ENCODE data around the gene CEACAM3.

Gene CEACAM3

GRCh38 chr19:41847351-41848105 is 51.1 kb downstream of the CEACAM3 start:
- DNase-seq, result no peak

DNA sequence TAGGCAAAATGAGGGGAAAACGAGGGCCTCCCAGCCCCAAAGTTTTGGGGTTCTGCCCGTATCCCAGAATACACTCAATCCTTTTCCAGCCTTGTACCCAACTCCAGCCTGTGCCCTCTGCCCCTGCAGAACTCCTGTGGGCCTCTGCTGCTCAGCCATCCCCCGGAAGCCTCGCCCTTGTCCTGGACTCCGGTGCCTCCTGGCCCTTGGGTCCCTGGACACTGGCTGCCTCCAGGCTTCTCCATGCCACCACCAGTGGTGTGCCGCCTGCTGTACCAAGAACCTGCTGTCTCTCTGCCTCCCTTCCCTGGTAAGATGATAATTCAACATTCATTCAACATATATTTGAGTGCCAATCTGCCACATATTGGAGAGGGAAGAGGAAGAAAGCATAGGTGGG is 52.3 kb downstream of the CEACAM3 start:
- DNase-seq, result no peak

- no peak for DNase-seq
Measured at GRCh38 chr19:41849067-41849466, 52.7 kb downstream of the CEACAM3 start.

DNA sequence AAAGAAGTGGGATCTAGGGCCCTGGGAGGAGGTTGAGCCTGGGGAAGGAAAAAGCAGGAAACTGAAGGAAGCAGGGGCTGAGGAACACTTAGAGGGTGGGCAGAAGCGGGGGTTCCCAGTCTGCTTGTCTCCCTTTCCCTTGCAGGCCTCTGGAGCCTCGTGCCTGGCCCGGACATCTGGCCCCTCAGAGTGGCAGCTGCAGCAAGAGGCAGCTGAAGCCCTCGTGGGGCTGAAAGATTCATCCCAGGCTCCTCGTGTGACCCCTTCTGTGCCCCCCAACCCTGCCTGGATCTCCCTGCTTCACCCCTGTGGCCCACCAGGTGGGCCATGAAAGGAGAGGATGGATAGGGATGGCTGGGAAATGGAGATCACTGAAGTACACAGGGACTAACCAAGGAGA is 54.0 kb downstream of the CEACAM3 start:
- no peak for DNase-seq

- no peak for DNase-seq
Measured at GRCh38 chr19:41851456-41851855, 55.1 kb downstream of the CEACAM3 start.

GRCh38 chr19:41853344-41853743 is 57.0 kb downstream of the CEACAM3 start:
- DNase-seq, result no peak

DNA sequence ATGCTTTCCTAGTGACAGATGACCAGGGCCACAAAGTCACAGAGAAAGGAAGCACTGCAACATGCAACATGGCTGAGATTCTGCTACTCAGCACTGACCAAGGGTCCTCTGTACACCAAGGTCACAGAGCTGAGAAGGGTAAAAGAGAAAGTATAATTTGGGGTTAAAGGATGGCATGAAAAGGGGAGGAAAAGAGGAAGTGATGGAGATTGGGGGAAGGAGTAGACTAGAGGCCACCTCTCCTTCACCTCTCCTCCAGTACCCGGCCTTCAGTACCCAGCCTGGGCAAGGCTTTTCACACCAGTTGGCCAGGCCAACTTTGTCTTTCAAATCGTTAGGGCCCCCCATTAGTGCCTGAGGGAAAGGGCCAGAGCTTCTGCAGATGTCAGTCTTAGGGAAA is 57.4 kb downstream of the CEACAM3 start:
- DNase-seq, result no peak

GRCh38 chr19:41859213-41859617 is 62.8 kb downstream of the CEACAM3 start:
- no peak for DNase-seq

DNA sequence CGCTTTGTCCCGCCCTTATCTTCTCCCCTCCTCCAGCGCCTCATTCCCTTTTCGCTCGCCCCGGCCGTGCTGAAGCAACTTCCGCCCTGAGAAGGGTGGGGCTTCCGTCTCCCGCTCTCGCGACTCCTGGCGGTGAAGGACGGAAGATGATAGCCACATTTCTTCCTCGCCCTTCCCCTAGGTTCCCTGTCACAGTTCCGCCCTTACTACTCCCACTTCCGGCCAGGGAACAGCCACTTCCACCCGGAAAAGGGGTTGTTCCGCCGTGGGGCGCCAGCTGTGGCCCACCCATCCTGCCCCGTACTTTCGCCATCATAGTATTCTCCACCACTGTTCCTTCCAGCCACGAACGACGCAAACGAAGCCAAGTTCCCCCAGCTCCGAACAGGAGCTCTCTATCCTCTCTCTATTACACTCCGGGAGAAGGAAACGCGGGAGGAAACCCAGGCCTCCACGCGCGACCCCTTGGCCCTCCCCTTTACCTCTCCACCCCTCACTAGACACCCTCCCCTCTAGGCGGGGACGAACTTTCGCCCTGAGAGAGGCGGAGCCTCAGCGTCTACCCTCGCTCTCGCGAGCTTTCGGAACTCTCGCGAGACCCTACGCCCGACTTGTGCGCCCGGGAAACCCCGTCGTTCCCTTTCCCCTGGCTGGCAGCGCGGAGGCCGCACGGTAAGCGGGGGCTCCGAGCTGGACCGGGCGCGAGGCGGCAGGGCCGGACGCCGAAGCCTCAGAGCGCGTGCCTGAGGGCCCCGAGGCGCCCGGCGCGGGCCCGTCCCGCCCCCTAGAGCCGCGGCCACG is 63.4 kb downstream of the CEACAM3 start, which contains the start of gene RPS19:
Gene RPS19, plus strand, starts transcription at position 638 of the 801 bp plus-strand sequence. CDS start 520 bp downstream, outside the sequence.
- DNase-seq, result peak; percentile 99

GRCh38 chr19:41860419-41861115 is 64.2 kb downstream of the CEACAM3 start:
- DNase-seq, result peak; percentile 34

All from hematopoietic multipotent progenitor cell treated with erythropoietin and hydrocortisone succinate and interleukin-3 and kit ligand, for 8 days (in vitro differentiated cells).